Aorta (tissue), 5 donors: ENCODE results near the gene ZNF527. TPM values are rescaled to one million over a fixed set of nuclear protein-coding genes. Genes with fewer than 3 reads are reported as not detected.
"Not testable (repeated sequence)": the region's sequence is repeated elsewhere in the genome, so short reads cannot be mapped to it uniquely, and the experiment has no call there.

Experiments
- ATAC-seq: fragments of 200-7000 bp; cut with Tn5 transposase; one replicate; pipeline ENCODE4 v1.9.1; 2022; ENCODE audit warnings: moderate library complexity; ENCODE audit not compliant: low FRiP score
- DNase-seq, 2 donors: peaks; one replicate each; pipeline ENCODE4 v3.0.0-alpha.2; 2020
- H3K27ac ChIP-seq, 2 donors: one replicate each; pipeline ENCODE4 v1.5.1; 2013; ENCODE audit warnings: low read length in 2 of 2, mild to moderate bottlenecking in 2 of 2, moderate library complexity in 2 of 2, control low read depth in 1 of 2, inconsistent platforms in 1 of 2, low read depth in 1 of 2
- H3K27me3 ChIP-seq, 2 donors: one replicate each; pipeline ENCODE4 v1.6.1; 2013; ENCODE audit warnings: control low read depth in 1 of 2, low read length in 1 of 2, mild to moderate bottlenecking in 1 of 2, moderate library complexity in 1 of 2; ENCODE audit not compliant: insufficient read depth in 2 of 2, control insufficient read depth in 1 of 2
- H3K36me3 ChIP-seq, 2 donors: one replicate each; pipeline ENCODE4 v1.6.1; 2013; ENCODE audit warnings: control low read depth in 1 of 2, low read length in 1 of 2, mild to moderate bottlenecking in 1 of 2; ENCODE audit not compliant: insufficient read depth in 2 of 2, control insufficient read depth in 1 of 2
- H3K4me1 ChIP-seq, 2 donors: one replicate each; pipeline ENCODE4 v1.6.1; 2013; ENCODE audit warnings: low read length in 2 of 2, control low read depth in 1 of 2, mild to moderate bottlenecking in 1 of 2, moderate library complexity in 1 of 2; ENCODE audit not compliant: insufficient read depth in 2 of 2, control insufficient read depth in 1 of 2
- H3K4me3 ChIP-seq, 2 donors: one replicate each; pipeline ENCODE4 v1.5.1; 2013; ENCODE audit warnings: low read length in 2 of 2, control low read depth in 1 of 2, mild to moderate bottlenecking in 1 of 2
- H3K9me3 ChIP-seq: one replicate; pipeline ENCODE4 v1.6.1; 2013; ENCODE audit warnings: mild to moderate bottlenecking, low read length; ENCODE audit not compliant: control insufficient read depth
- WGBS, 2 donors: extraction: QIAGEN DNeasy Blood & Tissue Kit; methylation state at CpG; one replicate each; pipeline ENCODE4 v1.1.7; 2013; 5-methylcytosine and 5-hydroxymethylcytosine counted together
- intact Hi-C, 2 donors: fragments of 100-400 bp; cut with DNase I; formaldehyde crosslinking; loops; one replicate each; pipeline versions ENCODE4 v1.14.2 to v1.15.0; 2022
- polyA plus RNA-seq, 2 donors: library from polyadenylated mRNA; stranded (reverse); fragments of 200-250 nt; gene quantifications; one replicate each; pipeline ENCODE4 v1.2.3, GENCODE V29; 2013
- total RNA-seq, 2 donors: library from RNA; stranded (reverse); fragmentation: NEBNext Ultra II Directional; extraction: Animal tissue kit (Norgen Biotek cat#: 25700); gene quantifications; one replicate each; pipeline ENCODE4 v1.2.1, GENCODE V29; 2021
- donor health status: healthy with polysubstance abuse.
- donor health status: Bipolar disorder and iron deficiency.
- donor health status: DM: no; HTN: no; CAD: no.
- donor health status: DM: no; HTN: no; CAD: no.
- donor health status: DM: yes; HTN: yes; CAD: no.

Gene ZNF527
- total and polyA plus RNA-seq, 4 donors: 3.3 to 9.0 (median 6.2) TPM

GRCh38 chr19:37406140-37406846, 35.4 kb downstream of the ZNF527 start:
- H3K4me3 ChIP-seq, H3K4me1 ChIP-seq, H3K27ac ChIP-seq, ATAC-seq, DNase-seq, H3K27me3 ChIP-seq, H3K36me3 ChIP-seq, intact Hi-C loops: not testable (repeated sequence)
- peaks cover 22% of the 10 kb centered on the region for H3K9me3 ChIP-seq
- WGBS, 2 donors: 87 to 92% methylated on average over 6 of the region's 6 CpGs

GRCh38 chr19:37412700-37413099, 41.8 kb downstream of the ZNF527 start:
- H3K4me1 ChIP-seq: no peaks in the 10 kb centered on the region
- H3K27me3 ChIP-seq: no peaks in the 10 kb centered on the region
- DNase-seq (no peak), ATAC-seq (no peak)
- H3K9me3 ChIP-seq: peaks cover 17% of the 10 kb centered on the region
- intact Hi-C loops: no loop called here
- 95 to 100% methylated on average over 2 of the region's 2 CpGs for WGBS, 2 donors
- H3K36me3 ChIP-seq: peaks cover 5 to 7% of the 10 kb centered on the region in 2 donors
- H3K27ac ChIP-seq: no peak overlapping the region
- peak overlapping the region in 1 of 2 donors; percentile 20 for H3K4me3 ChIP-seq

GRCh38 chr19:37413313-37414084, 42.6 kb downstream of the ZNF527 start:
- H3K27ac ChIP-seq: no peak overlapping the region
- no peaks in the 10 kb centered on the region for H3K27me3 ChIP-seq
- H3K4me1 ChIP-seq: no peaks in the 10 kb centered on the region
- 96 to 97% methylated on average over 1 of the region's 1 CpG for WGBS, 2 donors
- ATAC-seq (no peak), DNase-seq (no peak)
- peak overlapping the region in 1 of 2 donors; percentile 20 for H3K4me3 ChIP-seq
- H3K9me3 ChIP-seq: peaks cover 17% of the 10 kb centered on the region
- intact Hi-C loops: no loop called here
- H3K36me3 ChIP-seq: peaks cover 6 to 7% of the 10 kb centered on the region in 2 donors

Other genes with a start within 250 kb of the ZNF527 start
- gene ZNF585A, start 198.4 kb upstream of the ZNF527 start, total RNA-seq: 10 to 100 TPM in 1 of 2 donors, 1 to 10 TPM in 1; 8.6 to 15.1 TPM
- gene ZNF585A, start 198.4 kb upstream of the ZNF527 start, polyA plus RNA-seq: 10 to 100 TPM; 14.5 to 17.7 TPM
- gene ZNF585B, start 160.6 kb upstream of the ZNF527 start, total RNA-seq: 10 to 100 TPM; 14.5 to 21.6 TPM
- gene ZNF585B, start 160.6 kb upstream of the ZNF527 start, polyA plus RNA-seq: 1 to 10 TPM; 2.9 to 7.3 TPM
- gene ZNF383, start 152.9 kb upstream of the ZNF527 start, total RNA-seq: 10 to 100 TPM in 1 of 2 donors, 1 to 10 TPM in 1; 10.0 to 16.1 TPM
- gene ZNF383, start 152.9 kb upstream of the ZNF527 start, polyA plus RNA-seq: 10 to 100 TPM in 1 of 2 donors, 1 to 10 TPM in 1; 7.0 to 10.8 TPM
- 1 to 10 TPM; 5.4 to 6.7 TPM for gene ZNF569, start 96.3 kb downstream of the ZNF527 start, total RNA-seq
- 1 to 10 TPM; 3.1 to 4.7 TPM for gene ZNF569, start 96.3 kb downstream of the ZNF527 start, polyA plus RNA-seq
- gene ZNF570, start 98.3 kb downstream of the ZNF527 start, total RNA-seq: 1 to 10 TPM; 6.0 to 8.8 TPM
- 1 to 10 TPM; 3.2 to 4.9 TPM for gene ZNF570, start 98.3 kb downstream of the ZNF527 start, polyA plus RNA-seq
- 1 to 10 TPM; 7.5 to 8.3 TPM for gene ZNF793, start 135.8 kb downstream of the ZNF527 start, total RNA-seq
- 1 to 10 TPM in 1 of 2 donors, under 1 TPM in 1; 0.63 to 7.3 TPM for gene ZNF793, start 135.8 kb downstream of the ZNF527 start, polyA plus RNA-seq
- gene ZNF571, start 223.7 kb downstream of the ZNF527 start, total RNA-seq: 1 to 10 TPM; 6.5 to 7.8 TPM
- gene ZNF571, start 223.7 kb downstream of the ZNF527 start, polyA plus RNA-seq: 1 to 10 TPM; 1.0 to 2.2 TPM
- 10 to 100 TPM in 1 of 2 donors, 1 to 10 TPM in 1; 6.6 to 10.2 TPM for gene ZNF540, start 223.8 kb downstream of the ZNF527 start, total RNA-seq
- 10 to 100 TPM in 1 of 2 donors, 1 to 10 TPM in 1; 6.6 to 10.8 TPM for gene ZNF540, start 223.8 kb downstream of the ZNF527 start, polyA plus RNA-seq